ENCODE measurements around the gene GOSR2. TPM values are rescaled to one million over a fixed set of nuclear protein-coding genes. Genes with fewer than 3 reads are reported as not detected.

GOSR2 gene
- 48.6 to 52.4 TPM (median 51.8 TPM) in 3 replicates for polyA plus RNA-seq
- 16.3 TPM for polyA plus RNA-seq (2011; ENCODE audit: low read depth)
- 40.4 and 50.3 TPM in 2 replicates for polyA plus RNA-seq (2011; cell fraction: cytosol; rRNA removed)
- polyA plus RNA-seq (2011; cell fraction: nucleus; rRNA removed), result 55.7 and 56.0 TPM in 2 replicates
- polyA plus RNA-seq (2012; ENCODE audit: low replicate concordance), result 20.2 and 29.4 TPM in 2 replicates
- polyA minus RNA-seq, result 53.2 to 59.1 TPM (median 56.6 TPM) in 3 replicates
- 24.4 TPM for polyA minus RNA-seq (2011; cell fraction: cytosol; rRNA and poly(A)+ RNA removed)
- 24.7 and 37.7 TPM in 2 replicates for polyA minus RNA-seq (2011; cell fraction: nucleus; rRNA and poly(A)+ RNA removed)

GRCh38 chr17:46922804-46923635, at the start of gene GOSR2:
Gene GOSR2 (plus strand): TSS chr17:46923160. CDS start chr17:46923193, 33 bp downstream.
- H3K4me1 ChIP-seq (ENCODE audit: control insufficient read depth, extremely low read depth, insufficient read depth, low read length), result peaks cover 15% of the 10 kb centered on the region
- peak within 1 kb of the TSS; percentile 65 to 98 (median 88) for H3K4me3 ChIP-seq (ENCODE audit: control insufficient read depth in 2 of 3, extremely low read depth in 1 of 3, insufficient read depth in 2 of 3, low read depth in 1 of 3, low read length in 3 of 3)
- peak within 1 kb of the TSS; percentile 99 for H3K9ac ChIP-seq (ENCODE audit: control insufficient read depth, extremely low read depth, insufficient read depth, low read length)
- H3K9me1 ChIP-seq (ENCODE audit: control insufficient read depth, extremely low read depth, insufficient read depth, low read length), result peaks cover 6% of the 10 kb centered on the region
- peak within 1 kb of the TSS; percentile 100 for H2AFZ ChIP-seq (ENCODE audit: control insufficient read depth, low read length)
- peak within 1 kb of the TSS; percentile 95 for H3K4me2 ChIP-seq (ENCODE audit: control insufficient read depth, extremely low read depth, insufficient read depth, low read depth, low read length)
- DNase-seq (ENCODE audit: low read depth, low spot score), result peak; percentile 41
- no peaks in the 10 kb centered on the region for H3K27me3 ChIP-seq (ENCODE audit: control insufficient read depth, extremely low read depth, insufficient read depth, low read length)
- TF ChIP-seq EZH2 (IDR thresholded peaks at IDR 0.05; ENCODE audit: low read length) (no peak), CTCF (optimal IDR thresholded peaks at IDR 0.05 in 1 of 3, IDR thresholded peaks at IDR 0.05 in 1 of 3, conservative IDR thresholded peaks at IDR 0.05 in 1 of 3; ENCODE audit: extremely low read depth in 1 of 3, insufficient read depth in 2 of 3, low read length in 3 of 3) (no peak)
- no peaks in the 10 kb centered on the region for H3K36me3 ChIP-seq (ENCODE audit: control insufficient read depth in 2 of 2, extremely low read depth in 1 of 2, insufficient read depth in 2 of 2, low read length in 2 of 2)
- peak; percentile 85 for FAIRE-seq
- dilution Hi-C loops (cut with MboI; ENCODE audit: extremely low pct_ligation_motif_present, low sequenced_read_pairs), result no loop called here
- peaks cover 51% of the 10 kb centered on the region for H3K79me2 ChIP-seq (ENCODE audit: control insufficient read depth, insufficient read depth, low read length)
- peaks cover 7% of the 10 kb centered on the region for H4K20me1 ChIP-seq (ENCODE audit: control insufficient read depth, extremely low read depth, insufficient read depth, low read length)
- peak within 1 kb of the TSS; percentile 99 for H3K27ac ChIP-seq (ENCODE audit: control insufficient read depth, insufficient read depth, low read length)
- no peaks in the 10 kb centered on the region for H3K9me3 ChIP-seq (ENCODE audit: control insufficient read depth, low read depth, low read length)

- no peak for FAIRE-seq
- dilution Hi-C loops (cut with MboI; ENCODE audit: extremely low pct_ligation_motif_present, low sequenced_read_pairs), result no loop called here
These were observed 48.9 kb upstream of the GOSR2 start for GRCh38 chr17:46873941-46874645.

More at GRCh38 chr17:46873941-46874645, 48.9 kb upstream of the GOSR2 start:
- TF ChIP-seq EZH2 (IDR thresholded peaks at IDR 0.05; ENCODE audit: low read length) (no peak), CTCF (optimal IDR thresholded peaks at IDR 0.05 in 1 of 3, IDR thresholded peaks at IDR 0.05 in 1 of 3, conservative IDR thresholded peaks at IDR 0.05 in 1 of 3; ENCODE audit: extremely low read depth in 1 of 3, insufficient read depth in 2 of 3, low read length in 3 of 3) (no peak)
- Histone ChIP-seq H3K79me2 (ENCODE audit: control insufficient read depth, insufficient read depth, low read length) (no peaks in the 10 kb centered on the region), H3K27me3 (ENCODE audit: control insufficient read depth, extremely low read depth, insufficient read depth, low read length) (no peaks in the 10 kb centered on the region), H3K4me2 (ENCODE audit: control insufficient read depth, extremely low read depth, insufficient read depth, low read depth, low read length) (no peak overlapping the region), H3K27ac (ENCODE audit: control insufficient read depth, insufficient read depth, low read length) (no peak overlapping the region), H3K36me3 (ENCODE audit: control insufficient read depth in 2 of 2, extremely low read depth in 1 of 2, insufficient read depth in 2 of 2, low read length in 2 of 2) (no peaks in the 10 kb centered on the region), H3K9ac (ENCODE audit: control insufficient read depth, extremely low read depth, insufficient read depth, low read length) (no peak overlapping the region), H3K4me1 (ENCODE audit: control insufficient read depth, extremely low read depth, insufficient read depth, low read length) (no peaks in the 10 kb centered on the region), H2AFZ (ENCODE audit: control insufficient read depth, low read length) (no peak overlapping the region), H3K4me3 (ENCODE audit: control insufficient read depth in 2 of 3, extremely low read depth in 1 of 3, insufficient read depth in 2 of 3, low read depth in 1 of 3, low read length in 3 of 3) (no peak overlapping the region), H4K20me1 (ENCODE audit: control insufficient read depth, extremely low read depth, insufficient read depth, low read length) (no peaks in the 10 kb centered on the region), H3K9me1 (ENCODE audit: control insufficient read depth, extremely low read depth, insufficient read depth, low read length) (no peaks in the 10 kb centered on the region), H3K9me3 (ENCODE audit: control insufficient read depth, low read depth, low read length) (no peaks in the 10 kb centered on the region)
- no peak for DNase-seq (ENCODE audit: low read depth, low spot score)

All from keratinocyte (primary cell).